Measurements from ENCODE around the gene PRKCA.

- TF ChIP-seq SIN3A (IDR thresholded peaks at IDR 0.05; ENCODE audit: borderline replicate concordance, insufficient read depth, low read length) (no peak), POLR2AphosphoS5 (IDR thresholded peaks at IDR 0.05; ENCODE audit: low read depth, low read length) (no peak), REST (IDR thresholded peaks at IDR 0.05; ENCODE audit: insufficient read depth in 1 of 2, low read depth in 2 of 2, low read length in 2 of 2) (no peak)
These were observed 335.1 kb downstream of the PRKCA start for GRCh38 chr17:66637491-66637890.
